ENCODE results near the gene IMMP2L.

- TF ChIP-seq, protein P1, sequence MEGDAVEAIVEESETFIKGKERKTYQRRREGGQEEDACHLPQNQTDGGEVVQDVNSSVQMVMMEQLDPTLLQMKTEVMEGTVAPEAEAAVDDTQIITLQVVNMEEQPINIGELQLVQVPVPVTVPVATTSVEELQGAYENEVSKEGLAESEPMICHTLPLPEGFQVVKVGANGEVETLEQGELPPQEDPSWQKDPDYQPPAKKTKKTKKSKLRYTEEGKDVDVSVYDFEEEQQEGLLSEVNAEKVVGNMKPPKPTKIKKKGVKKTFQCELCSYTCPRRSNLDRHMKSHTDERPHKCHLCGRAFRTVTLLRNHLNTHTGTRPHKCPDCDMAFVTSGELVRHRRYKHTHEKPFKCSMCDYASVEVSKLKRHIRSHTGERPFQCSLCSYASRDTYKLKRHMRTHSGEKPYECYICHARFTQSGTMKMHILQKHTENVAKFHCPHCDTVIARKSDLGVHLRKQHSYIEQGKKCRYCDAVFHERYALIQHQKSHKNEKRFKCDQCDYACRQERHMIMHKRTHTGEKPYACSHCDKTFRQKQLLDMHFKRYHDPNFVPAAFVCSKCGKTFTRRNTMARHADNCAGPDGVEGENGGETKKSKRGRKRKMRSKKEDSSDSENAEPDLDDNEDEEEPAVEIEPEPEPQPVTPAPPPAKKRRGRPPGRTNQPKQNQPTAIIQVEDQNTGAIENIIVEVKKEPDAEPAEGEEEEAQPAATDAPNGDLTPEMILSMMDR (IDR thresholded peaks at IDR 0.05) = no peak
- no peak for TF ChIP-seq POLR2A (IDR thresholded peaks at IDR 0.05)
Measured at GRCh38 chr7:111138586-111138985, 423.7 kb downstream of the IMMP2L start.

Measured in thyroid gland (tissue), 4 donors.